Smooth muscle cell (in vitro differentiated cells): ENCODE measurements around the gene CST4. TPM values are rescaled to one million over a fixed set of nuclear protein-coding genes. Genes with fewer than 3 reads are reported as not detected.

ENCODE experiments used
- DNase-seq: peaks from one replicate; lab custom pipeline; 2025; ENCODE audit not compliant: unreplicated experiment; lab: John Stamatoyannopoulos, UW
- H2AFZ ChIP-seq: fragments of 200-600 bp; sonication (generic); 2 replicates; pipeline ENCODE4 v1.6.0; 2016; ENCODE audit warnings: antibody characterized with exemption, low read depth, mild to moderate bottlenecking
- H3F3A ChIP-seq: fragments of 200-600 bp; sonication (generic); 2 replicates; pipeline ENCODE4 v1.6.0; 2017; ENCODE audit warnings: antibody characterized with exemption, low read depth
- H3K27ac ChIP-seq: fragments of 200-600 bp; sonication (generic); 2 replicates; pipeline ENCODE4 v1.5.1; 2016; ENCODE audit warnings: low read depth, mild to moderate bottlenecking
- H3K27me3 ChIP-seq: fragments of 200-600 bp; sonication (generic); 2 replicates; pipeline ENCODE4 v1.6.1; 2016; ENCODE audit warnings: low read depth, mild to moderate bottlenecking
- H3K36me3 ChIP-seq: fragments of 200-600 bp; sonication (generic); 2 replicates; pipeline ENCODE4 v1.5.1; 2016; ENCODE audit warnings: low read depth
- H3K4me1 ChIP-seq: fragments of 200-600 bp; sonication (generic); 2 replicates; pipeline ENCODE4 v1.5.1; 2016; ENCODE audit warnings: low read depth
- H3K4me2 ChIP-seq: fragments of 200-600 bp; sonication (generic); 2 replicates; pipeline ENCODE4 v1.6.0; 2016; ENCODE audit warnings: mild to moderate bottlenecking
- H3K4me3 ChIP-seq: fragments of 200-600 bp; sonication (generic); 2 replicates; pipeline ENCODE4 v1.5.1; 2016; ENCODE audit warnings: mild to moderate bottlenecking
- H3K79me2 ChIP-seq: fragments of 200-600 bp; sonication (generic); 2 replicates; pipeline ENCODE4 v1.6.0; 2016; ENCODE audit warnings: low read depth, mild to moderate bottlenecking
- H3K9ac ChIP-seq: fragments of 200-600 bp; sonication (generic); 2 replicates; pipeline ENCODE4 v1.6.0; 2016; ENCODE audit warnings: low read depth
- H3K9me3 ChIP-seq: fragments of 200-600 bp; sonication (generic); replicated peaks from 2 replicates; pipeline ENCODE4 v1.5.1; 2016; ENCODE audit warnings: low read depth
- H4K20me1 ChIP-seq: fragments of 200-600 bp; sonication (generic); 2 replicates; pipeline ENCODE4 v1.6.0; 2016; ENCODE audit warnings: low read depth
- WGBS: methylation state at CpG from one replicate; pipeline ENCODE4 v1.1.7; 2016; ENCODE audit warnings: low lambda C conversion rate; 5-methylcytosine and 5-hydroxymethylcytosine counted together
- polyA plus RNA-seq: library from polyadenylated mRNA; unstranded; fragments of >200 nt; fragmentation: Nextera tagmentation; extraction: Ambion mirVana; gene quantifications from 2 replicates; pipeline ENCODE4 v1.2.1, GENCODE V29; 2016
- total RNA-seq: library from RNA; depleted of rRNA; stranded (reverse); fragments of >200 nt; gene quantifications from 2 replicates; pipeline ENCODE4 v1.2.3, GENCODE V29; 2014
- TF ChIP-seq, protein P1 (sequence below): fragments of 200-600 bp; sonication (generic); IDR thresholded peaks from 2 replicates; pipeline ENCODE4 v1.5.1; 2017; ENCODE audit warnings: borderline replicate concordance, mild to moderate bottlenecking, antibody characterized with exemption; ENCODE audit not compliant: insufficient read depth, poor library complexity, severe bottlenecking

The CST4 gene
- total and polyA plus RNA-seq, 2 experiments from 2014 or later: not detected

DNA sequence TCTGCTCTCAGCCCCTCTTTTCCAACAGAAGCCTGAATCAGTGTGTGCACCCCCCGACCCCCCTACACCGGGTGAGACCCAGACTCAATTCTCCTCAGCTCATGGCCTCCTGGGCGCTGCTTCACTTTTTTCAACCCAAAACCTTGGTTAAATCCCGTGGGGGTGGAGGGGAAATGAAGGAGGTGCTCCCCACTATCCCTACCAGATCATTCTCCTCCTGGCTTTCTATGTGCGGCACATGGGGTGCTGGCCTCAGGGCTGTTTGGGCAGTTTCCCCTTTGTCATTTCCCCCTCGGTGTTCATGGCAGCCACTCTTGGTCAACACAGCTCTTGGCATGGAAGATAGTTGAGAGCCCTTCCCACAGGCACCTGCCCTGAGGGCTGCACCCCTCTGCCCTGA, 4.6 kb downstream of the CST4 start:
- TF ChIP-seq, protein P1, sequence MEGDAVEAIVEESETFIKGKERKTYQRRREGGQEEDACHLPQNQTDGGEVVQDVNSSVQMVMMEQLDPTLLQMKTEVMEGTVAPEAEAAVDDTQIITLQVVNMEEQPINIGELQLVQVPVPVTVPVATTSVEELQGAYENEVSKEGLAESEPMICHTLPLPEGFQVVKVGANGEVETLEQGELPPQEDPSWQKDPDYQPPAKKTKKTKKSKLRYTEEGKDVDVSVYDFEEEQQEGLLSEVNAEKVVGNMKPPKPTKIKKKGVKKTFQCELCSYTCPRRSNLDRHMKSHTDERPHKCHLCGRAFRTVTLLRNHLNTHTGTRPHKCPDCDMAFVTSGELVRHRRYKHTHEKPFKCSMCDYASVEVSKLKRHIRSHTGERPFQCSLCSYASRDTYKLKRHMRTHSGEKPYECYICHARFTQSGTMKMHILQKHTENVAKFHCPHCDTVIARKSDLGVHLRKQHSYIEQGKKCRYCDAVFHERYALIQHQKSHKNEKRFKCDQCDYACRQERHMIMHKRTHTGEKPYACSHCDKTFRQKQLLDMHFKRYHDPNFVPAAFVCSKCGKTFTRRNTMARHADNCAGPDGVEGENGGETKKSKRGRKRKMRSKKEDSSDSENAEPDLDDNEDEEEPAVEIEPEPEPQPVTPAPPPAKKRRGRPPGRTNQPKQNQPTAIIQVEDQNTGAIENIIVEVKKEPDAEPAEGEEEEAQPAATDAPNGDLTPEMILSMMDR: no peak
- DNase-seq: no peak
- no peak overlapping the region for H3K9ac ChIP-seq
- H3K9me3 ChIP-seq: no peaks in the 10 kb centered on the region
- H2AFZ ChIP-seq: no peak overlapping the region
- no peaks in the 10 kb centered on the region for H3K79me2 ChIP-seq
- no peak overlapping the region for H3K4me3 ChIP-seq
- no peaks in the 10 kb centered on the region for H3K4me1 ChIP-seq
- no peak overlapping the region for H3K4me2 ChIP-seq
- H3K27me3 ChIP-seq: peaks cover 4% of the 10 kb centered on the region
- H4K20me1 ChIP-seq: no peaks in the 10 kb centered on the region
- H3F3A ChIP-seq: no peaks in the 10 kb centered on the region
- no peak overlapping the region for H3K27ac ChIP-seq
- H3K36me3 ChIP-seq: no peaks in the 10 kb centered on the region
- 97% methylated on average over 6 of the region's 6 CpGs for WGBS

DNA sequence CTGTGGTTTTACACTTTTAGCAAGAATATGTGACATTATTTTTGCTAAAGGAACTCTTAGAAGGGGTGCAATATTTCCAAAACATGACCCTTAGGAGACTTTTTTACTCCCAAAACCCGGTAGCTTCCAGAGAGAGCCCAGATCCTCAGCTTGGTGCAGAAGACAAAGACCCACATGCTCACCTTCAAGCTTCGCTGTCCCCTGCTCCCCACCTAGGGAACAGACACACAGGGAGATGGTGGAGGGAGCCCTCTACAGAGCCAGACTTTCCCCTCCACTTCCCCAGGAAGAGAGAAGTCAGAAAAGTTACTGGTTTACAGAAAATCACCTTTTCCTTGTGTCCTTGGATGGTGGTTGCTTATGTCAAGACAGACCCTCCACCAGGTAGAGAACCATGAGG, 5.0 kb downstream of the CST4 start:
- DNase-seq: no peak
- TF ChIP-seq, protein P1: no peak
- H3K4me1 ChIP-seq: no peaks in the 10 kb centered on the region
- H3K4me3 ChIP-seq: no peak overlapping the region
- H2AFZ ChIP-seq: no peak overlapping the region
- no peaks in the 10 kb centered on the region for H3K9me3 ChIP-seq
- no peak overlapping the region for H3K4me2 ChIP-seq
- H3K36me3 ChIP-seq: no peaks in the 10 kb centered on the region
- no peak overlapping the region for H3K9ac ChIP-seq
- no peaks in the 10 kb centered on the region for H4K20me1 ChIP-seq
- peaks cover 4% of the 10 kb centered on the region for H3K27me3 ChIP-seq
- H3K27ac ChIP-seq: no peak overlapping the region
- no peaks in the 10 kb centered on the region for H3K79me2 ChIP-seq
- no peaks in the 10 kb centered on the region for H3F3A ChIP-seq
- WGBS: 97% methylated on average over 2 of the region's 2 CpGs

DNA sequence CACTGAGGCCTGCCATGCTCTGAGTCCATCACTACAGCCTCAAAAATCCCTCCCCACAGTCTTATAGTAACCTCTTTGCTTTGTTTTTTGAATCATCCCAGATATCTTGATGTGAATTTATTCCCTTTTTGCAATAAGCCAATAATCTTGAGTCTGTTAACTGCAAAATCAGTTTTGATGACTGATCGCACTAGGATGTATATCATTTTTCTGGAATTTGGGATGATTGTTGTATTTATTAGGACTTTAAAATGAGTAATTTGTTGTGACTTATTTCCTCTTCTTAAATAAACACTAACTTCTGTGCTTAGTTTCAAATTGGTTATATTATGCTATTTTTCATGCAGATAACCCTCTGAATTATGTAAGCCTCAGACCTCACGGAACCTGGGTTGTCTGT, 5.6 kb downstream of the CST4 start:
- Histone ChIP-seq H3K9ac (no peak overlapping the region), H3K4me1 (no peaks in the 10 kb centered on the region), H3F3A (no peaks in the 10 kb centered on the region), H2AFZ (no peak overlapping the region), H3K27ac (no peak overlapping the region), H3K27me3 (peaks cover 4% of the 10 kb centered on the region), H4K20me1 (no peaks in the 10 kb centered on the region), H3K79me2 (no peaks in the 10 kb centered on the region), H3K4me3 (no peak overlapping the region), H3K4me2 (no peak overlapping the region), H3K36me3 (no peaks in the 10 kb centered on the region), H3K9me3 (no peaks in the 10 kb centered on the region)
- 95% methylated on average over 2 of the region's 2 CpGs for WGBS
- DNase-seq: no peak
- TF ChIP-seq, protein P1: no peak

DNA sequence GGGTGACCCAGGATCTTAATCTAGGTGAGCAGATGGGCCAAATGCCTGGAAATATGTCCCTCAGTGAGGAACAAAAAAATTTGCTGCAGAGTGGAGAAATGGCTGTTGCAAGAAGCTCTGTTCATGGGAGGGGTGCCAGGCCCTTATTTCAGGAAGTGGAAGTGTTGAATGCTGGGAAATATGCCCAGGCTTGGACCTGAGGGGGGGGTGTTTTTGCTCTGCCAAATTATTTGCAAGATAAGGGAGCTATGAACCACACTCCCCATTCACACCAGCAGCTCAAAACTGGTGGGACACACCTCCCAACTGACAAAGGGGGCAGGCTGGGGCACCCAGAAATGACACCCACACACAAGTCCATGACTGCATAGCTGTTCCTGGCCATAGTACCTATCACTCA, 8.7 kb downstream of the CST4 start:
- TF ChIP-seq, protein P1: no peak
- peaks cover 8% of the 10 kb centered on the region for H3K27me3 ChIP-seq
- H3K4me3 ChIP-seq: no peak overlapping the region
- no peaks in the 10 kb centered on the region for H3F3A ChIP-seq
- H3K4me1 ChIP-seq: no peaks in the 10 kb centered on the region
- H2AFZ ChIP-seq: no peak overlapping the region
- H3K36me3 ChIP-seq: no peaks in the 10 kb centered on the region
- H3K27ac ChIP-seq: no peak overlapping the region
- no peak overlapping the region for H3K9ac ChIP-seq
- no peak overlapping the region for H3K4me2 ChIP-seq
- no peaks in the 10 kb centered on the region for H3K9me3 ChIP-seq
- no peaks in the 10 kb centered on the region for H3K79me2 ChIP-seq
- H4K20me1 ChIP-seq: no peaks in the 10 kb centered on the region
- DNase-seq: no peak
